Neural cell (in vitro differentiated cells): ENCODE data around the gene QRICH1. TPM values are rescaled to one million over a fixed set of nuclear protein-coding genes. Genes with fewer than 3 reads are reported as not detected.

Experiments
- H2AFZ ChIP-seq: fragments of 200-600, 300-800 bp; sonication (generic), shearing (Covaris generic); 2 replicates; pipeline ENCODE4 v1.6.0; 2014; ENCODE audit warnings: low read depth, mild to moderate bottlenecking, antibody characterized with exemption, low read length, moderate library complexity
- H3F3A ChIP-seq: fragments of 200-600 bp; shearing (Covaris generic); 2 replicates; pipeline ENCODE4 v1.6.1; 2016; ENCODE audit warnings: mild to moderate bottlenecking, moderate library complexity, mixed read lengths, antibody characterized with exemption, low read length; ENCODE audit not compliant: insufficient read depth, poor library complexity, severe bottlenecking
- H3K27ac ChIP-seq: fragments of 200-600, 300-800 bp; sonication (generic), shearing (Covaris generic); 2 replicates; pipeline ENCODE4 v1.5.1; 2014; ENCODE audit warnings: mild to moderate bottlenecking, low read length, moderate library complexity
- H3K27me3 ChIP-seq: fragments of 300-800, 200-600 bp; sonication (generic), shearing (Covaris generic); 2 replicates; pipeline ENCODE4 v1.6.0; 2014; ENCODE audit warnings: mild to moderate bottlenecking, low read depth, low read length, moderate library complexity; ENCODE audit not compliant: insufficient read depth
- H3K36me3 ChIP-seq: fragments of 300-800, 200-600 bp; sonication (generic), shearing (Covaris generic); 2 replicates; pipeline ENCODE4 v1.5.1; 2014; ENCODE audit warnings: mild to moderate bottlenecking, antibody characterized with exemption, low read length, moderate library complexity; ENCODE audit not compliant: insufficient read depth
- H3K4me2 ChIP-seq: fragments of 300-800, 200-600 bp; sonication (generic), shearing (Covaris generic); 2 replicates; pipeline ENCODE4 v1.6.0; 2014; ENCODE audit warnings: mild to moderate bottlenecking, low read length
- H3K4me3 ChIP-seq: fragments of 300-800, 200-600 bp; sonication (generic), shearing (Covaris generic); 2 replicates; pipeline ENCODE4 v1.5.1; 2014; ENCODE audit warnings: mild to moderate bottlenecking, low read length, moderate library complexity
- H3K79me2 ChIP-seq: fragments of 200-600 bp; shearing (Covaris generic); replicated peaks from 2 replicates; pipeline ENCODE4 v1.6.0; 2014; ENCODE audit warnings: mild to moderate bottlenecking, low read length, moderate library complexity; ENCODE audit not compliant: insufficient read depth
- H3K9ac ChIP-seq: fragments of 300-800, 200-600 bp; sonication (generic), shearing (Covaris generic); 2 replicates; pipeline ENCODE4 v1.6.1; 2016; ENCODE audit warnings: mild to moderate bottlenecking, low read length, mixed read lengths
- H3K9me2 ChIP-seq: fragments of 200-600 bp; shearing (Covaris generic); 2 replicates; pipeline ENCODE4 v1.6.1; 2016; ENCODE audit warnings: mild to moderate bottlenecking, low read length, mixed read lengths; ENCODE audit not compliant: insufficient read depth
- H3K9me3 ChIP-seq: fragments of 200-600, 300-800 bp; sonication (generic), shearing (Covaris generic); 2 replicates; pipeline ENCODE4 v1.6.1; 2016; ENCODE audit warnings: mild to moderate bottlenecking, mixed run types, low read length, moderate library complexity, mixed read lengths
- H4K20me1 ChIP-seq: fragments of 200-600 bp; shearing (Covaris generic); 2 replicates; pipeline ENCODE4 v1.6.1; 2016; ENCODE audit warnings: mild to moderate bottlenecking, mixed run types; ENCODE audit not compliant: insufficient read depth
- EP300 ChIP-seq: fragments of 450-650 bp; conservative IDR thresholded peaks from 2 replicates; pipeline ENCODE4 v1.6.1; 2014; ENCODE audit warnings: antibody characterized with exemption, mild to moderate bottlenecking, moderate library complexity; ENCODE audit not compliant: poor library complexity, severe bottlenecking
- EZH2 ChIP-seq: fragments of 200-600, 300-800 bp; shearing (Covaris generic), sonication (generic); IDR thresholded peaks from 2 replicates; pipeline ENCODE4 v1.6.1; 2014; ENCODE audit warnings: antibody characterized with exemption, low read length, borderline replicate concordance, mild to moderate bottlenecking; ENCODE audit not compliant: insufficient read depth, poor library complexity, severe bottlenecking
- MXI1 ChIP-seq: fragments of 450-650 bp; conservative IDR thresholded peaks from 2 replicates; pipeline ENCODE4 v1.6.1; 2014; ENCODE audit warnings: antibody characterized with exemption, mild to moderate bottlenecking; ENCODE audit not compliant: poor library complexity, severe bottlenecking
- POLR2AphosphoS5 ChIP-seq: IDR thresholded peaks from 2 replicates; pipeline ENCODE4 v1.6.1; 2012
- RAD21 ChIP-seq: fragments of 450-650 bp; conservative IDR thresholded peaks from 2 replicates; pipeline ENCODE4 v1.6.1; 2014; ENCODE audit warnings: antibody characterized with exemption, mild to moderate bottlenecking, moderate library complexity
- REST ChIP-seq: IDR thresholded peaks from 2 replicates; pipeline ENCODE4 v1.6.1; 2012; ENCODE audit warnings: borderline replicate concordance
- SMC3 ChIP-seq: fragments of 450-650 bp; conservative IDR thresholded peaks from 2 replicates; pipeline ENCODE4 v1.6.1; 2014; ENCODE audit warnings: antibody characterized with exemption, mild to moderate bottlenecking, moderate library complexity; ENCODE audit not compliant: poor library complexity
- TAF1 ChIP-seq: IDR thresholded peaks from 2 replicates; pipeline ENCODE4 v1.6.1; 2012; ENCODE audit warnings: low read depth
- polyA plus RNA-seq: library from polyadenylated mRNA; depleted of rRNA; stranded (reverse); fragments of >200 nt; gene quantifications from 2 replicates; pipeline ENCODE4 v1.2.3, GENCODE V29; 2014
- TF ChIP-seq, protein P1 (sequence below): fragments of 450-650 bp; IDR thresholded peaks from 2 replicates; pipeline ENCODE4 v1.5.1; 2014; ENCODE audit warnings: antibody characterized with exemption, mild to moderate bottlenecking, moderate library complexity; ENCODE audit not compliant: poor library complexity, severe bottlenecking

QRICH1 gene
- polyA plus RNA-seq, 1 donor from 2014 or later, result 87.5 TPM

DNA sequence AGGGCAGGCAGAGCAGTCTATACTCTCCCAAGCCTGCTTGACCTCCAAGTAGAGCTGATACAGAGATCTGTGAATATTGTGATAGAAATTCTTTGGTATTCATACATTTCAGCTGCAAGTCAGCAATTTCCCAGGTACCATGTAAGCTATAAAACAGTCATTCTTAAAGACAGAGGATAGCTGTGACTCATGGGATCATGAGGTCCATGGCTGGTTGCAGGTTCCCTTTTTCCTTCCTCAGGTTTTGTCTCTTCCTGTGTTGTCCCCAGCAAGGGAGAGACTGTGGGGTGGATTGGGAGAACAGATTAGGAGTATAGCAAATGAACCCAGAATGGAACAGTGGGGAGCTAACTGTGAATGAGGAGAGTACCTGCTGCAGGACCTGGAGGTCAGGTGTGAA, 109.2 kb downstream of the QRICH1 start:
- no peaks in the 10 kb centered on the region for H3K27me3 ChIP-seq
- no peaks in the 10 kb centered on the region for H3K79me2 ChIP-seq
- H3F3A ChIP-seq, result peaks cover 6% of the 10 kb centered on the region
- no peak overlapping the region for H3K4me3 ChIP-seq
- H3K36me3 ChIP-seq, result no peaks in the 10 kb centered on the region
- H3K9ac ChIP-seq, result no peak overlapping the region
- H4K20me1 ChIP-seq, result no peaks in the 10 kb centered on the region
- H3K9me3 ChIP-seq, result no peaks in the 10 kb centered on the region
- H2AFZ ChIP-seq, result no peak overlapping the region
- no peak overlapping the region for H3K4me2 ChIP-seq
- no peak overlapping the region for H3K27ac ChIP-seq
- TF ChIP-seq RAD21 (no peak), MXI1 (no peak), POLR2AphosphoS5 (no peak), TAF1 (no peak), REST (no peak), EP300 (no peak), SMC3 (no peak), EZH2 (no peak)
- TF ChIP-seq, protein P1, sequence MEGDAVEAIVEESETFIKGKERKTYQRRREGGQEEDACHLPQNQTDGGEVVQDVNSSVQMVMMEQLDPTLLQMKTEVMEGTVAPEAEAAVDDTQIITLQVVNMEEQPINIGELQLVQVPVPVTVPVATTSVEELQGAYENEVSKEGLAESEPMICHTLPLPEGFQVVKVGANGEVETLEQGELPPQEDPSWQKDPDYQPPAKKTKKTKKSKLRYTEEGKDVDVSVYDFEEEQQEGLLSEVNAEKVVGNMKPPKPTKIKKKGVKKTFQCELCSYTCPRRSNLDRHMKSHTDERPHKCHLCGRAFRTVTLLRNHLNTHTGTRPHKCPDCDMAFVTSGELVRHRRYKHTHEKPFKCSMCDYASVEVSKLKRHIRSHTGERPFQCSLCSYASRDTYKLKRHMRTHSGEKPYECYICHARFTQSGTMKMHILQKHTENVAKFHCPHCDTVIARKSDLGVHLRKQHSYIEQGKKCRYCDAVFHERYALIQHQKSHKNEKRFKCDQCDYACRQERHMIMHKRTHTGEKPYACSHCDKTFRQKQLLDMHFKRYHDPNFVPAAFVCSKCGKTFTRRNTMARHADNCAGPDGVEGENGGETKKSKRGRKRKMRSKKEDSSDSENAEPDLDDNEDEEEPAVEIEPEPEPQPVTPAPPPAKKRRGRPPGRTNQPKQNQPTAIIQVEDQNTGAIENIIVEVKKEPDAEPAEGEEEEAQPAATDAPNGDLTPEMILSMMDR, result no peak
- no peaks in the 10 kb centered on the region for H3K9me2 ChIP-seq

DNA sequence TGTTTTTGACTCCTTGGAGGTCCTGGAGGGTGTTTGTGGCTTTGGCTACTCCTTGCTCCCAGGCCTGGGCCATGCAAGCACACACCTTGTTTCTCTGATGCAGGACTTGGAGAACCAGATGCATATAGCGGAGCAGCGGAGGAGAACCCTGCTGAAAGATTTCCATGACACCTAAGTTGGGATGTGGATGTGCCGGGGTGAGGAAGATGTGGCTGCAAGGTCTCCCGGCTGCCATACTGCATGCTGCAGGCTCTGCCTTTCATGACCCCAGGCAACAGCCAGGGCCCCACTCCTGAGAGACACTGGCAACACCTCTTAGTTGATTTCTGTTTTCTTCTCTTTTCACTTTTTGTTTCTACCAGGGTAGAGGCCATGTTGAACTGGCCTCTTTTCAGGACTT, 110.8 kb downstream of the QRICH1 start:
- no peaks in the 10 kb centered on the region for H3K9me3 ChIP-seq
- no peaks in the 10 kb centered on the region for H3K27me3 ChIP-seq
- H3K4me2 ChIP-seq, result no peak overlapping the region
- H2AFZ ChIP-seq, result no peak overlapping the region
- H3K79me2 ChIP-seq, result no peaks in the 10 kb centered on the region
- no peak overlapping the region for H3K4me3 ChIP-seq
- TF ChIP-seq REST (no peak), EZH2 (no peak), RAD21 (no peak), EP300 (no peak), TAF1 (no peak)
- TF ChIP-seq, protein P1, result no peak
- H3K36me3 ChIP-seq, result no peaks in the 10 kb centered on the region
- H3K9ac ChIP-seq, result no peak overlapping the region
- no peaks in the 10 kb centered on the region for H3F3A ChIP-seq
- H3K27ac ChIP-seq, result no peak overlapping the region
- no peaks in the 10 kb centered on the region for H3K9me2 ChIP-seq
- H4K20me1 ChIP-seq, result no peaks in the 10 kb centered on the region
